NCI-H2196 (cell line): ENCODE measurements around the gene COMMD3.
"Not testable (repeated sequence)": the region's sequence is repeated elsewhere in the genome, so short reads cannot be mapped to it uniquely, and the experiment has no call there.

Experiments
- DNase-seq: peaks from one replicate; lab custom pipeline; 2025; ENCODE audit not compliant: unreplicated experiment; lab: John Stamatoyannopoulos, UW

The COMMD3 gene

DNA sequence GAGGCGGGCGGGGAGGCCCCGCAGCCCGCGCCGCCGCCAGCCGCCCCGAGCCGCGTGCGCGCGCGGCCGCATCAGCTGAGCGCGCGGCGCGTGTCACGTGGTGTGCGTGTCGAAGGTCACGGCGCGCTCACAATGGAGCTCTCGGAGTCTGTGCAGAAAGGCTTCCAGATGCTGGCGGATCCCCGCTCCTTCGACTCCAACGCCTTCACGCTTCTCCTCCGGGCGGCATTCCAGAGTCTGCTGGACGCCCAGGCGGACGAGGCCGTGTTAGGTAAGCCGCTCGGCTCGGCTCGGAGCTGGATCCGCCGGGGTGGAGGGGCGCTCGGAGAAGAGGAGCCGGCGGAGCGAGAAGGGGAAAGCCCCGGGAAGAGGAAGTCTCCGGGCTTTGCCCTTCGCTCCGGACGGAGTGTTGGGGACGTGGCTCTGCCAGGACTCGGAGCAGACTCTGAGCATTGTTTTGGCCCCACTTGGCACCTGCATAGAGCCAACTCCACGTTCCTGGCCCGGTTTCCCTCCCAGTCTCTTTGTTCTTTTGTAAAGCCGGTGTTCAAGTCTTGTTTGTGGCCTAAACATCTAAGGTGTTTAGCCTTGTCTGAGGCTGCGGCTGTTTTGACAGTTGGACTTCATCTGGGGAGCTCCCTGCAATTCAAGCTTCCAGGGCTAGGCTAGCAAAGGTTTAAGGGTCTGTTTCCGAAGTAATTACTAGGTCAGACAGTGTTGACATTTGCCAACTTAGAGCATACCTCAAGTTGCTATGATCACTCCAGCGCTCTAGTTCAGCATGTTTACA, at the start of gene COMMD3:
Gene COMMD3 (plus strand): TSS at position 103 of the 790 bp plus-strand sequence. CDS start 30 bp downstream, at position 133.
- peak; percentile 78 for DNase-seq

DNA sequence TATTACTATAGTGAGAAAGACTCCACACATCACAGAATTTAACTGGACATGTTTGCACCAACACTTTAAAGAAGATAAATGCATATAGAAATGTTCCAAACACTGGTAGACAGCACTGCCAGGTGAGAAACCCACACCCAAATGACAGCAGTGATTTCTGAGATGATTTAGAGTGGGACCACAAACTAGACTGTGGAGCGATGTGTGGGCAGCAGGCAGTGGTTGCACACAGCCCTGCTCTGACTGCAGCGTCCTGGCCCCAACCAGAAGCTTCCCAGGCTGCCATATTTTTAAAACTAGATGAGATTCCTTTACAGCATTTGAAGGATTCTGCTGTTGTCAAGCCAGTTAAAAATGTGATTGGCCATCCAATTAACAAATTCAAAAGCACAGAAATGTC, 47.7 kb upstream of the COMMD3 start:
- DNase-seq: no peak

DNA sequence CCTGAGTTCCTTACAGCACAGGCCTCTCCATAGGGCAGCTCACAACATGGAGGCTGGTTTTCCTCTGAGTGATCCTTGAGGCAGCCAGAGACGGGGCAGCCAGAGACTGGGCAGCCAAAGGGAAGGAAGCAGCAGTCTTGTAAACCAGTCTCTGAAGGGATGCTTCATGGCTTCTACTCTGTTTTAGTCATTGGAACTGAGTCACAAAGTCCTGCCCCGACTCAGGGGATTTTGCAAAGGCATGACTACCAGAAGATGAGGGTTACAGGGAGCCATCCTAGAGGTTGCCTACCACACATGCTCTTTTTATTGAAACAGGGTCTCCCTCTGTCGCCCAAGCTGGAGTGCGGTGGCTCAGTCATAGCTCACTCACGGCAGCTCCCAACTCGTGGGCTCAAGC, 44.4 kb upstream of the COMMD3 start:
- no peak for DNase-seq

DNA sequence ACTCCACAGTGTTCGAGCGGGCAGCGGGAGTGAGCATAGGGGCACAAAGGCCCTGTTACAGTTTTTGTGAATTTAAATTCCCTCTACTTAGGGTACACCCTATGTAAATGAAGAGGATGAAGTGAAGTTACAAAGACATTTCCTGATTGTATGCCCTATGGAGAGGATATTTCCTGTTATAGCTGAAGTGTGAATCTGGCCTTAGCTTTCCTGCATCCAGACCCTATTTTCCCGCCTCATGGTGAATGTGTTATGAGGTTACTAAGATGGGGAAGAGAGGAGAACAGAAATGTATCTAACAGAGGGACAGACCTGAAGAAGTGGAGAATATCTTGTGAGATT, 37.8 kb upstream of the COMMD3 start:
- no peak for DNase-seq

DNA sequence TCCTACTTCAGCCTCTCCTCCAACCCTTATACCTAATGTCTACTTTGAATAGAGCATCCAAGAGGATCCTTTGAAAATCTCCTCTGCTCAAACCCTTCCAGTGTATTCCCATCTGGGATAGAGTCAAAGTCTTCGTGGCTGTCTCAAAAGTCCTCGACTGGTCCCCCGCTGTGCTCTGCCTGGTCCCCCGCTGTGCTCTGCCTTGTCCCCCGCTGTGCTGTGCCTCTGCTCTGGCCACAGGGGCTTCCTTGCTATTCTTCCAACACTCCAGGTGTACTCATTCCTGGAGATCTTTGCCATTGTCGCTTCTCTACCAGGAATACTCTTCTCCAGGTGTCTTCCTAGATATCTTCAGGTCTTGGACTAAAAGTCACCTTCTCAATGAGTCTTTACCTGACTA, 36.1 kb upstream of the COMMD3 start:
- DNase-seq: no peak

DNA sequence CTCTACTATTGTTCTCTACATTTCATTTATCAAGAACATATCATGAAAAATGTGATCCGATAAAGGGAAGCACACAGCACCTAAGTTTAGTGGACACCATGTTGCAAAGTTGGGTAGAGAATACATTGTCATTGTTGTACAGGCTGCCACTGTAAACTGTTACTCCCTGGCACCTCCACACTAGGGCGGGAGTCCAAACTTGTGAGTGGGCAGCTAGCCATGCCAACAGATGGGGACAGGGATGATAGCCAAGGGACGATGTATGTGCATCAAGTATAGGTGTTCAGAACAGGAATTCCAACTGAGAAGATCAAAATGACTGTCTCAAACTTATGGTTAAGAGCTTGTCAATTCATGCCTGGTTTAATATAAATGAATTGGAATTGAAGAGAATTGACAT, 31.1 kb upstream of the COMMD3 start:
- no peak for DNase-seq

DNA sequence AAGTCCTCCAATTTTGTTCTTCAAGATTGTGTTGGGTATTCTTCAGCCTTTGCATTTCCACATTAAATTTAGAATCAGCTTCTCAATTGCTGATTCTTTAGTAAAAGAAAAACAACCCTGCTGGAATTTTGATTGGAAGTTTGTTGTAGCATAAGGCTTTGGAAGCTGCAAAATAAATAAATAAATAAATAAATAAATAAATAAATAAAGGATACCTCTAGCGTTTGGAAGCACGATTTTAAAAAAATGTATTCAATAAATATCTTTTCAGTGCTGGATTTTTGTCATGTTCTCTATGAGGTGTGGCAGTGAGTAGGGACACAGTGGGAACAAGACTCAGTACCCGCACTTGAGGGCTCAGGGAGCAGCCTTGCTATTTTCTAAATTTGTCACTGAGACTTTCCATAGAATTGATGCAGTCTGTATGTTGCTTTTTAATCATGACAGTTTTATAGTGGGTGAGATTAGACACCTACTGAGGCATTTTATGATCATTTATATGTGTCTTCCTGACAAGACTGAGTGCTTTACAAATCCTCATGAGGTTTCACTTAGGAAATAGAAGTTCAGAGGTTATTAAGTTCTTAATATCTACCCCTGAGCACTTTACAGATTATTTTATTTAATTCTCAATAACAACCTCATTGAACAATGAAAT, 22.3 kb upstream of the COMMD3 start:
- DNase-seq: no peak

DNA sequence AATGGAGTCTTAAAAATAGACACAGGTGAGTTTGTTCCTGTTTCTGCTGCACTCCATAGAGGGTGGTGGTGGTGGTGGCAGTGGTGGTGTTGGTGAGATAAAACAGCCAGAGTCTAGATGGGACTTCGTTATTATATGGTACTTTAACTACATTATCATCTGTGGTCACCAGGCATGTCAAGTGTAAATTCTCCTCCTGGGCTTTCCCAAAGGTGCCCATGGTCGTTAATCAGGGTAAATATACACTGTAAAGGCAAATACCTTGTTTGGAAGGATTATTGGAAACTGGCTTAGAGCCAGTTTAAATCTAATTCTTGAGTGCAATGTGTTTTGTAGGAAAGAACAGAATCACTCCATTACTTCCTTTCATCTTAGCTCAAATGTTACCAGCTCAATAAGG, 21.5 kb upstream of the COMMD3 start:
- peak; percentile 15 for DNase-seq

DNA sequence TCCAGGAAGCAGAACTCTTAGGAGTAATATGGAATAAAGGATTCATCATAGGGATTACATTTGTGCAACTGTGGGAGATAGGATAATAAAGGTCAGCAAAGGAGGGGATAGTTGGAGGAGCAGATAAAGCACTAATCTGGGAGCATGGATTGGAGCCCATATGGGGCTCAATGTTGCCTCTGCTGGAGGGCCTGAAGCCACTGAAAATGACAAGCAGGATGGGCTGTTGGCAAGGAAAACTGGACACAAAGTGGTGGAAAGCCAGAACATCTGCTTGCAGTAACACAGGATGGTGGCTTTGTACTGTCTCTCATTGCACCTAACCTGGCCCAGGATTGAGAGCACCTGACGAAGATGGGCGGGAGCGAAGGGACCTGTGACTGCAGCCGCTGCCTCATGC, 15.0 kb upstream of the COMMD3 start:
- no peak for DNase-seq

DNA sequence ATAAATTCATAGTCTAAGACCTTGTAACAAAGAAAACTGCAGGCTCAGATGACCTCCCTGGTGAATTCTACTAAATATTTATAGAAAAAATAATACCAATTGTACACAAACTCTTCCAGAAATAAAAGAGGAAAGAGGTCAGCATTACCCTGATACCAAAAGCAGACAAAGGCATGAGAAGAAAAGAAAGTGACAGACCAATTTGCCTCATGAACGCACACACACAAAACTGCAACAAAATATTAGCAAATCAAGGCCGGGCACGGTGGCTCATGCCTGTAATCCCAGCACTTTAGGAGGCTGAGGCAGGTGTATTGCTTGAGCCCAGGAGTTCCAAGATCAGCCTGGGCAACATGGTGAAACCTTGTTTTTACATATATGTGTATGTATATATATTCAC, 12.7 kb upstream of the COMMD3 start:
- no peak for DNase-seq

DNA sequence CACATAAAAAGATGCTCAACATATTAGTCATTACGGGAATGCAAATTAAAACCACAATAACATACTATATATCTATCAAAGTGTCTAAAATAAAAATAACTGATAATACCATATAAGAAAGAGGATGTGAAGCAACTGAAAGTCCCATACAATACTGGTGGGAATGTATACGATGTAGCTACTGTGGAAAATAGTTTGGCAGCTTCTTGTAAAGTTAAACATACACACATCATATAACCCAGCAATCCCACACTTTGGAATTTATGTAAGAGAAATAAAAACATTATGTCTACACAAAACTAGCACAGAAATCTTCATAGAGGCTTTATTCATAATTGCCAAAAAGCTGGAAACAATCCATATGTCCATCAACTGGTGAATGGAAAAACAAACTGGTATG, 10.5 kb upstream of the COMMD3 start:
- no peak for DNase-seq

DNA sequence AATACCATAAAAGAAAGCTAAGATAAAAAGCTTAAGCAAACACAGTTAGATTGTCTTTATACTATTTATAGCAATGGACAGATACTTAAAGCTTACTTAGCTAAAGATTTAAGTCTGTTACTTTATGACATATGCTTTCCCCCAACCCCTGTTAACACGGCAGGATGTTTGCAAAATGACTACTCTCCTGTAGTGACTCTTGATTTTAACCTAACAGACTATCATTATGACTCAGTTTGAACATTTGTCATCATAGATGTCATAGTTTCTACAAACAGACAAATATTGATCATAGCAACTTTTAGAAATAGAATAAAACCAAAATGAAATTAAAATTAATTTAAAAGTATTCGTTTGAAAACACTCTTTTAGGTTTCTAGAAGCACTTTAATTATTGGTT, 7.8 kb upstream of the COMMD3 start:
- no peak for DNase-seq

DNA sequence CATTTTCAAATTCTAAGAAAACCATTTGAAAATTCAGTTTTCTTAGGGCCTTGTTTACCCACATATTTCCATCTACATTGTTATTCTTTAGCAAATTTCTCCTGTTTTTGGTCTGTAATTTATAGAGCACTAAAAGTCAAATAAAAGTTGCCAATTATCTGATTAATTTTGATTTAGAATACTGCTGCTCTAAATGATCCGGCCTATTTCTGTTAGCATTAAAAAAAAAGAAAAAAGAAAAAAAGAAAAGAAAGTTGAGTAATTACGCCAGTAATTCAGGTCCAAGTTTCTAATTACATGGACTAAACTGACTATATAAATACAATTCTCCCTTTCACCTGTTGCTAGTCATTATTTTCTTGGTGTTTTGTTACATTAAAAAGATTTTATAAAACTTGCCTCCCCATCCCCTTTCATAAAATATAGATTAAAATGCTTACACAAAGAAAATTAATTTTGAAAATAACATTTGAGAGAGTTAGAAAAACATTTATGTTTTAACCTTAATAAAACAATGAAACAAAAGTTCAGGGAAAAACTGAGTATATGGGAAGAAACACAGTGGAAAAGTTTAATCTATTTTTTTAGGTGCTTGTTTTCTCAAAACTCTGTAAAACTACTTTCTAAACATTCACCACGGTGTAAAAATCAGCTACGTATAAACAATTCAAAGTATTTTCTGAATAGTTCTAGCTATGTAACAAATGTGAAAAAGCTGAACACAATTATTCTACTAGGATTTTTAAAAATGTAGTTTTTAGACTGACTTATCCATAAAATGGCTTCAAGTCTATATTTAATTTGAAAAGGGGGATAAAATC, 6.8 kb upstream of the COMMD3 start:
- no peak for DNase-seq

DNA sequence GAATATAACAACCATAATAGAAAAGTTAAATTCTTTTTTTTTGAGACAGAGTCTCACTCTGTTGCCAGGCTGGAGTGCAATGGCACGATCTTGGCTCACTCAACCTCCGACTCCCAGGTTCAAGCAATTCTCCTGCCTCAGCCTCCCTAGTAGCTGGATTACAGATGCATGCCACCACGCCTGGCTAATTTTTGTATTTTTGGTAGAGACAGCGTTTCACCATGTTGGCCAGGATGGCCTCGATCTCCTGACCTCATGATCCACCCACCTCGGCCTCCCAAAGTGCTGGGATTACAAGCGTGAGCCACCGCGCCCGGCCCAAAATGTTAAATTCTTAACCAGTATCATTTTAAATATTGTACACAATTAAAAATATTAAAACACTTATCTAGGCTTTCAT, 6.2 kb upstream of the COMMD3 start:
- DNase-seq: not testable (repeated sequence)

DNA sequence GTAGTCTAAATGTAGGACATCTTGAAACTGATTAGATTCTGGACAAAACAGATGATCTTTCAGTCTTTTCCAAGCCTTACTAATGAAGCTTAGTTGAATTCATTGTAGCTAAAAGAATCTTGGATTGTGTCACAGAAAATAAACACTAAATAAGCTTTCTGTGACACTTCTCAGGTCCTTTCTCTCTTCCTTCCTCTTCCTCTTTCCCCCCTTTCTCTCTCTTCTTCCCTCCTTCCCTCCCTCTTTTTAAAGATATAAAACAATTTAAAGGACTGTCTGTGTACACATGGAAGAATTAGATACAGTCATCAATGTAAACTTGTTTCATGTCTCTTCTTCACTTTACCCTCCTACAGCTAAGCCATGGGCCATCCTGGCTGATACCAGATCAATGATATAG, 5.3 kb upstream of the COMMD3 start:
- DNase-seq: no peak

DNA sequence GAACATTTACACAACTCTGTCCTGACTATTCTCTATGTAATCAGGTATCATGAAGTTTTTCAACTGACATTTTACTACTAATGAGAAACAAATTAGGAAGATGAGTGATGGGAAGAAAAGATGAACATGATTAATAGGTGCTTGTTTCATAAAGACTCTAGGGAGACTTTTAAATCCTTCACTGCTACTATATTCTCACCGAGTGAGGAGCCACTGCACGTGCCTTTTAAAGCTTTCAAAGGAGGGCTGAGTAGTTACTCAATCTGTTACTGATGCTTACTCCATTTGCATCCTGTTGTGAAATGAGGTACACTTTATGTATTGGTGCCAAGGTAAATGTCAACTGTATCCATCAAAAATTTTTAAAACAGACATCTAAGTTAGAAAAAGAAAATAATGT, 1.3 kb upstream of the COMMD3 start:
- DNase-seq: no peak

DNA sequence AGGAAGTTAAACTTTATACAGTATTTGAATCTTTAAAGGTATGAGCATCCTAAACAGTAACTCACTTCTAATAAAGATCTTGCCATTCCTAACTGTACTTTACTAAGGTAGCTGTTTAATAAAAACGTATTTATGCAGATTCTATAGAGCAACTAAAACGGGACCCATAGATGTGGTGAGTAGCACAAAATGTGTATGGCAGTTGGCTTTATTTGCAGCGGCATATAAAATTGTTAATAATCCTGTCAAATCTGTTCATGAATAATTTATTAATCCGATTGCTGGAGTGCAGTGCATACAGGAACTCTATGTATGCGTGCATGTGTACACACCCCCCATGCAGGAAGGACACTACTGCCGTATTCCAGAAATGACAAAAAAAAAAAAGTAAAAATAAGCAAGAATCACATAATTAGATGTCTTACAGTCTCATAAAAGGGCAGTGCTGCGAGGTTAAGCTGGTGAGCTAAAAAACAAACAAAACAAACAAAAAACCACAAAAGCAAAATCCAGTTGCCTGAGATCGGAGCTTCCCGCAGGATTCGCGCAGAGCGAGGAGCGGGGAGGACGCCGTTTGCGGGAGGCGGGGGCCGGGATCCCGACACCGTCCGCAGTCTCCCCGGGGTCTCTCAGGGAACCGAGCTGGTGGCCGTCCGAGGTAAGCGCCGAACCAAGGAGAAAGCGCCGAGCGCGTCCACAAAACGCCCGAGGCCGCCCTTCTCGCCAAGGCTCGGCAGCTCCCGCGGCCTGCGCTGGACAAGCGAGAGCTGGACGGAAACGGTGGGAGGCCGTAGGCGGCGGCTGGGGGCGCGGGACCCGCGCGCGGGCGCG, 518 bp upstream of the COMMD3 start:
- DNase-seq: no peak

DNA sequence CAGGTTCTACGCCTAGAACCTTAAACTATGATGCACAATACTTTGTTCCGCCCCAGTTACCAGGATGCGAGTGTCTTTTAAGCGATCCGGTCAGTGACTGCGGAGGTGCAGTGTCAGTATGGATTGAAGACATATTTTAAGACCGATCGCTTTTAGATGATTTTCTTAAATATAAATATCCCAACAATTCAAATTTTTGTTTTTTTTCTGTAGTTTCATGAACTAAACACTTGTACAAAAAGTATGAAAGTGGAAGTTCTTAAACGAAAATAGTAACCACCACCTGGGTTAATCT, 835 bp downstream of the COMMD3 start:
- no peak for DNase-seq

DNA sequence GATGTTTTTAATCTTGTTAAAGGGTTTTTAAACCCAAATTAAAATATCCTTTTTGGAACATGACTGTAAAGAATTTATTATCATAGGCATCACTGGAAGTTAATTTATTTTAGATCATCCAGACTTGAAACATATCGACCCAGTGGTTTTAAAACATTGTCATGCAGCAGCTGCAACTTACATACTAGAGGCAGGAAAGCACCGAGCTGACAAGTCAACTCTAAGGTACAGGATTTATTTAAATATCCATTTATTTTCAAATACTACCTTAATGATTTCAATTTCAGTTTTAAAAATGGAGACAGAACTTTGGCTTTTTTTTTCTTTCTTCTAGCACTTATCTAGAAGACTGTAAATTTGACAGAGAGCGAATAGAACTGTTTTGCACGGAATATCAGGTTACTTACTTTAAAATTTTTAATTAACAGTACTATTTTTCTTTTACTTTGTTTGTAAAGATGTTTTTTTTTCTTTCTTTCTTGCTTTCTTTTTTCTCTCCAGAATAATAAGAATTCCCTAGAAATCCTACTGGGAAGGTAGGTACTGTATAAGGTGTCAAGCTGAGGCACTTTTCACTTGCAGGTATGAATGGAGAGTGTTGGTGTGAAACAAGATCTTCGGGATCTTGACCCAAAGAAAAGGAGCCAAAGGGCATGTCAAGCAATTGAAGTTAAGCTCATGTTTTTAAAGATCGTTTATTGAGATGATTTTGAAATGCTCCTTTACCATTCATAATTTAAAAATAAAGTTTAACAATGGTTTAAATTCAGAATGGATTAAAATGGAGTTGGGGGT, 1.8 kb downstream of the COMMD3 start:
- no peak for DNase-seq

DNA sequence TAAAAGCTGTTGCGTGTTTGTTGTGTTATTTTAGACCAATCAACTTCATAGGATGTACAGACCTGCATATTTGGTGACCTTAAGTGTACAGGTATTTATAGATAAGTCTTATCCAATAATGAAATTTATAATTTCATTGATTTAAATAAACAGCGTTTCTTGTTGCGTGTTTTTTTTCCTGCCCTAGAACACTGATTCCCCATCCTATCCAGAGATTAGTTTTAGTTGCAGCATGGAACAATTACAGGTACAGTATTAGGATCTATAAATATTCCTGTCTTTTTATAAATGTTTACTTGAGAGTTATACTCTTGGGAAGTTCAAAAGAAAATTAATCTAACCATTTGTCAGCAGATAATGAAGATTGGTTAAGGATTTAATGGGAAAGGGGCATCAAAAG, 2.6 kb downstream of the COMMD3 start:
- no peak for DNase-seq

DNA sequence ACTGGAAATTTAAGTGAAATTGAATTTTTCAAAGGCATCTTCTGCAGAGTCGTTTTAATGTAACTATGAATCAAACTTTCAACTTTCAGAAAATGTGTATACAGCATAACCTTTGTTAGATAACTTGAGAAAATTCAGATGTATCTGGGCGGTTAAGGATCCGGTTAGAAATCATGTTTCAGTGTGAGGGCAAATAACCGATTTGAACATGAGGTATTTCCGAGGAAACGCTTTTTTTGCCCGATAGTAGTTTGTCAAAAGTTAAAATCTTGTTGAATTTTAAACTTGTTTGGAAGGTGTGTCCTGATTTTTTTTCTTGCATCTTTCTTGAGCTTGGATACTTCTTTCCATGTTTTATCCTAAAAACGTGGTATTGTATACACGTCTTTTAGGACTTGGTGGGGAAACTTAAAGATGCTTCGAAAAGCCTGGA, 3.4 kb downstream of the COMMD3 start:
- no peak for DNase-seq
